MM.1S (cell line): ENCODE results near the gene ASB10.
A peak's percentile ranks its signal among the peaks of the same experiment; 100 is the strongest.

Source experiments
- DNase-seq: peaks from one replicate; pipeline ENCODE4 v3.0.0-alpha.2; 2015
- H2AFZ ChIP-seq: fragments of 300-600 bp; sonication (generic); 2 replicates; pipeline ENCODE4 v1.6.0; 2016; ENCODE audit warnings: antibody characterized with exemption, low read length
- H3F3A ChIP-seq: fragments of 300-600 bp; sonication (generic); 2 replicates; pipeline ENCODE4 v1.6.1; 2016; ENCODE audit warnings: mild to moderate bottlenecking, antibody characterized with exemption, low read length, moderate library complexity, mixed read lengths; ENCODE audit not compliant: insufficient read depth
- H3K27ac ChIP-seq: fragments of 300-600 bp; sonication (generic); 2 replicates; pipeline ENCODE4 v1.5.1; 2016; ENCODE audit warnings: mild to moderate bottlenecking, low read length
- H3K27me3 ChIP-seq: fragments of 300-600 bp; sonication (generic); replicated peaks from 2 replicates; pipeline ENCODE4 v1.6.0; 2016; ENCODE audit warnings: low read length; ENCODE audit not compliant: insufficient read depth
- H3K36me3 ChIP-seq: fragments of 300-600 bp; sonication (generic); replicated peaks from 2 replicates; pipeline ENCODE4 v1.6.1; 2016; ENCODE audit warnings: mild to moderate bottlenecking, low read length, mixed read lengths; ENCODE audit not compliant: insufficient read depth
- H3K4me1 ChIP-seq: fragments of 300-600 bp; sonication (generic); 2 replicates; pipeline ENCODE4 v1.6.1; 2016; ENCODE audit warnings: low read length, mixed read lengths
- H3K4me2 ChIP-seq: fragments of 300-600 bp; sonication (generic); 2 replicates; pipeline ENCODE4 v1.6.0; 2016; ENCODE audit warnings: low read depth, low read length
- H3K4me3 ChIP-seq: fragments of 300-600 bp; sonication (generic); 2 replicates; pipeline ENCODE4 v1.5.1; 2016; ENCODE audit warnings: low read length, mixed read lengths
- H3K79me2 ChIP-seq: fragments of 300-600 bp; sonication (generic); 2 replicates; pipeline ENCODE4 v1.6.1; 2016; ENCODE audit warnings: mixed run types, low read length, mixed read lengths
- H3K9ac ChIP-seq: fragments of 300-600 bp; sonication (generic); 2 replicates; pipeline ENCODE4 v1.6.1; 2016; ENCODE audit warnings: low read length, mixed read lengths
- H3K9me2 ChIP-seq: fragments of 300-600 bp; sonication (generic); replicated peaks from 2 replicates; pipeline ENCODE4 v1.6.1; 2016; ENCODE audit warnings: mild to moderate bottlenecking, low read length, mixed read lengths; ENCODE audit not compliant: insufficient read depth
- H3K9me3 ChIP-seq: fragments of 300-600 bp; sonication (generic); replicated peaks from 2 replicates; pipeline ENCODE4 v1.6.1; 2016; ENCODE audit warnings: mild to moderate bottlenecking, low read length, mixed read lengths; ENCODE audit not compliant: insufficient read depth
- H4K20me1 ChIP-seq: fragments of 300-600 bp; sonication (generic); 2 replicates; pipeline ENCODE4 v1.6.1; 2016; ENCODE audit warnings: mild to moderate bottlenecking, low read length, moderate library complexity, mixed read lengths; ENCODE audit not compliant: insufficient read depth
- CTCF ChIP-seq: fragments of 300-600 bp; sonication (generic); IDR thresholded peaks from 2 replicates; pipeline ENCODE4 v1.5.1; 2016; ENCODE audit warnings: antibody characterized with exemption, low read length, mixed read lengths
- EZH2 ChIP-seq: fragments of 300-600 bp; sonication (generic); optimal IDR thresholded peaks from 2 replicates; pipeline ENCODE3; 2017; ENCODE audit warnings: low read depth, mild to moderate bottlenecking, antibody characterized with exemption, low read length, mixed read lengths
- EZH2phosphoT487 ChIP-seq: fragments of 300-600 bp; sonication (generic); IDR thresholded peaks from 2 replicates; pipeline ENCODE4 v1.6.1; 2018; ENCODE audit warnings: antibody characterized with exemption, low read length

ASB10 gene

DNA sequence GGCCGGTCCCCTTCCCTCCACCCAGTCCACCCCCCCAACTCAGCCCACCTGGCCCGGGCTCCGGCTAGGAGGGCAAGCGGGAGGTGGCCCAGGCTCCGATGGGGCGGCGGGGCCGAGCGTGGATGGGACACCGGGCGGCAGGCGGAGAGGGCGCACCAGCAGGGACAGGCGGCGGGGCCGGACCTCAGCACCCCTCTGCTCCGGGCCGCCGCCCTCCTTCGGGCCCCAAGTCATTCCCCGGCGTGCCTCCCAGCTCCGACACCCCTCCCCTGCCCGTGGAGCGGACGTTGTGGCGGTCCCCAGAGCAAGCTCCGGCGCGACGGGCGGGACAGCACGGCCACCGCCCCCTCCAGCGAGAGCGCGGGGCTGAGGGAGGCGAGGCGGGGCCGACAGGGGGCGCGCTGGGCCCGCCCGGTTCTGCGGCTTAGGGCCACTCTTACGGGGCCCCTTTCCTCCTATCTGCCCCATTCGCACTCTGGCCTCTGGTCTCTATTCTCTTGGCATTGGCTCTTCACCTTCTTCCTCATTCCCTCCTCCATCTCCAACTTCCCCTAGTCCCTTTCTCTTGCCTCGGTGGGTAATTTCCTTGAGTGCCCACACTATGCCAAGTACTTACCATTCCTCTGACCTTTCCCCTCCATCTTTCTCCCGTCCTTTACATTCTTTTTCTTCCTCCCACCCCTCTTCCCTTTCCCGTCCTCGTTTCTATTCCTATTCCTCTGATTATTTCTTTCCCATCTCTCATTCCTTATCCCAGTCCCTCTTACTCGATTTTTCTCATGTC, 18.9 kb downstream of the ASB10 start:
- Histone ChIP-seq H3K4me2 (peak overlapping the region; percentile 92), H3K27me3 (peaks cover 80% of the 10 kb centered on the region), H4K20me1 (no peaks in the 10 kb centered on the region), H3K79me2 (no peaks in the 10 kb centered on the region), H3K4me1 (no peaks in the 10 kb centered on the region), H2AFZ (0 out of 2 replicates have a peak overlapping the region, but pooled peaks have one; percentile 29), H3K9me3 (no peaks in the 10 kb centered on the region), H3K27ac (no peak overlapping the region), H3F3A (no peaks in the 10 kb centered on the region), H3K9me2 (no peaks in the 10 kb centered on the region), H3K36me3 (no peaks in the 10 kb centered on the region), H3K9ac (no peak overlapping the region), H3K4me3 (peak overlapping the region; percentile 58)
- DNase-seq: peak; percentile 52
- TF ChIP-seq EZH2phosphoT487 (no peak), EZH2 (peak; percentile 62), CTCF (peak; percentile 86)

GRCh38 chr7:151167197-151167961, 19.7 kb downstream of the ASB10 start, which contains the start of gene GBX1:
Gene GBX1 (minus strand): TSS chr7:151167694. CDS start chr7:151167548, 146 bp downstream.
- Histone ChIP-seq H3K9ac (no peak within 1 kb of the TSS), H3K9me2 (no peaks in the 10 kb centered on the region), H4K20me1 (no peaks in the 10 kb centered on the region), H3K27me3 (peaks cover 75% of the 10 kb centered on the region), H3K79me2 (no peaks in the 10 kb centered on the region), H3K4me1 (no peaks in the 10 kb centered on the region), H3K36me3 (no peaks in the 10 kb centered on the region), H3K4me2 (peak within 1 kb of the TSS; percentile 92), H3K27ac (no peak within 1 kb of the TSS), H3K4me3 (peak within 1 kb of the TSS; percentile 58), H3K9me3 (no peaks in the 10 kb centered on the region), H2AFZ (0 out of 2 replicates have a peak within 1 kb of the TSS, but pooled peaks have one; percentile 29), H3F3A (no peaks in the 10 kb centered on the region)
- TF ChIP-seq EZH2 (peak; percentile 79), EZH2phosphoT487 (no peak)
- DNase-seq: no peak

DNA sequence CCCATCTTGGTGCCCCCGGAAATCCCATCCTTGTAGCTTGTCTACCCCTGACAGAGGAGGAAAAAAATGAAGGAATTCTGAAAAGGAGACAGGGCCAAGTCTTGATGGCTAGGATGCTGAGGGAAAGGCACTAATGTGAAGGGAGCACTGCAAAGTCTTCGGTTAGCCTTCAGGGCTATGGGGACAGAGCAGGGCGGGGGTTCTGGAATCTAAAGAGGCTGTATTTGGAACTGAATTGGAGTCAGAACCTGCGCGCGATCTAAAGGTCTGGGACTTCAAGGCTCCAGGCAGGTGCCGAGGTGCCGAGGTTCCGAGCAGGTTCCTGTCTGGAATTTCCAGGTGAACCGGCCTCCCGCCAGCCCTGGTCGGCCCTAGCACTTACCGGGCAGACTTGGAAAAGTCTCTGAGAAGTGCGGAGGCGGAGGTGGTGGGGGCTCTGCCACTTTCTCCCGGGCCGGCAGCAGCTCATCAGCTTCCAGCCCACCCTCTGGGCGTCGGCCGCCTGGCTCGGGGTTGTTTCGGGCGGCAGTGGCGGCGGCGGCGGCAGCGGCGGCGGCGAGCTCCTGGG, 20.3 kb downstream of the ASB10 start:
- no peaks in the 10 kb centered on the region for H3K79me2 ChIP-seq
- TF ChIP-seq CTCF (no peak), EZH2phosphoT487 (no peak), EZH2 (no peak)
- H3K4me2 ChIP-seq: peak overlapping the region; percentile 42; the same call in 1 of the 2 replicates
- peaks cover 68% of the 10 kb centered on the region for H3K27me3 ChIP-seq
- no peak overlapping the region for H3K4me3 ChIP-seq
- H3K9me3 ChIP-seq: no peaks in the 10 kb centered on the region
- H3K36me3 ChIP-seq: no peaks in the 10 kb centered on the region
- H3K9ac ChIP-seq: no peak overlapping the region
- H4K20me1 ChIP-seq: no peaks in the 10 kb centered on the region
- no peak overlapping the region for H2AFZ ChIP-seq
- no peak for DNase-seq
- no peaks in the 10 kb centered on the region for H3F3A ChIP-seq
- H3K27ac ChIP-seq: no peak overlapping the region
- no peaks in the 10 kb centered on the region for H3K4me1 ChIP-seq
- H3K9me2 ChIP-seq: no peaks in the 10 kb centered on the region
